RWPE2 (cell line): ENCODE measurements around the gene RIN1.
A peak's percentile ranks its signal among the peaks of the same experiment; 100 is the strongest.

Source experiments
- ATAC-seq: fragments of 200-7000 bp; cut with Tn5 transposase; 3 replicates; pipeline ENCODE4 v1.9.1; 2021; ENCODE audit warnings: low read depth
- DNase-seq: peaks from one replicate; pipeline ENCODE4 v3.0.0-alpha.2; 2020; ENCODE audit warnings: low spot score
- H3K27ac ChIP-seq: fragments of 450-650 bp; 2 replicates; pipeline ENCODE4 v1.5.1; 2017; ENCODE audit warnings: mild to moderate bottlenecking; ENCODE audit not compliant: poor library complexity, severe bottlenecking
- H3K27me3 ChIP-seq: fragments of 250-450 bp; sonication (Bioruptor Pico); 2 replicates; pipeline ENCODE4 v1.5.1; 2021; ENCODE audit warnings: mild to moderate bottlenecking, moderate library complexity; ENCODE audit not compliant: insufficient read depth, poor library complexity, severe bottlenecking
- H3K36me3 ChIP-seq: fragments of 250-450 bp; sonication (Bioruptor Pico); 2 replicates; pipeline ENCODE4 v1.5.1; 2020; ENCODE audit warnings: low read depth, mild to moderate bottlenecking, moderate library complexity
- H3K4me1 ChIP-seq: fragments of 250-450 bp; sonication (Bioruptor Pico); 2 replicates; pipeline ENCODE4 v1.5.1; 2021; ENCODE audit warnings: mild to moderate bottlenecking, moderate library complexity; ENCODE audit not compliant: insufficient read depth, poor library complexity, severe bottlenecking
- H3K4me3 ChIP-seq: fragments of 250-450 bp; sonication (Bioruptor Pico); 2 replicates; pipeline ENCODE4 v1.5.1; 2021; ENCODE audit warnings: mild to moderate bottlenecking, moderate library complexity; ENCODE audit not compliant: severe bottlenecking
- H3K9me3 ChIP-seq: fragments of 250-450 bp; sonication (Bioruptor Pico); 2 replicates; pipeline ENCODE4 v1.5.1; 2021; ENCODE audit warnings: mild to moderate bottlenecking, moderate library complexity; ENCODE audit not compliant: severe bottlenecking
- TF ChIP-seq, protein P1 (sequence below): fragments of 450-650 bp; IDR thresholded peaks from one replicate; pipeline ENCODE4 v1.5.1; 2017; ENCODE audit warnings: mild to moderate bottlenecking, moderate library complexity; ENCODE audit not compliant: poor library complexity, severe bottlenecking

Gene RIN1

DNA sequence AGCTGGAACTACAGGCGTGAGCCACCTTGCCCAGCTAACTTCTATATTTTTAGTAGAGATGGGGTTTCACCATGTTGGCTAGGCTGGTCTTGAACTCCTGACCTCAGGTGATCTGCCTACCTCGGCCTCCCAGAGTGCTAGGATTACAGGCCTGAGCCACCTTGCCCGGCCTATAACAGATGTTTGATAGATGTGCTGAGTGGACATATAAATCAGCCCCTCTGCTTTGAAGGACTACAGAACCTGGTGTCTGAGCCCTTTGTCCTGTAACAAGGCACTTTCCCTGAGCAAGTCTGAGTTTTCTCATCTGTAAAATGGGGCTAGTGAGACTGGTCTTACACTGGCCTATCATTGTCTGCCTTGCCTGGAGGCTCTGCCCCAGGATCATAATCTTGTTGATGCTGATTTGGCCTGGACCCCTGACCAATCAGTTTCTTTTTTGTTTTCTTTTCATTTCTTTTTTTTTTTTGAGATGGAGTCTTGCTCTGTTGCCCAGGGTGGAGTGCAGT lies 7.0 kb downstream of the RIN1 start:
- Histone ChIP-seq H3K4me1 (peaks cover 29% of the 10 kb centered on the region), H3K9me3 (no peaks in the 10 kb centered on the region), H3K27me3 (no peaks in the 10 kb centered on the region), H3K36me3 (peaks cover 24% of the 10 kb centered on the region), H3K27ac (peak overlapping the region; percentile 92), H3K4me3 (no peak overlapping the region)
- TF ChIP-seq, protein P1, sequence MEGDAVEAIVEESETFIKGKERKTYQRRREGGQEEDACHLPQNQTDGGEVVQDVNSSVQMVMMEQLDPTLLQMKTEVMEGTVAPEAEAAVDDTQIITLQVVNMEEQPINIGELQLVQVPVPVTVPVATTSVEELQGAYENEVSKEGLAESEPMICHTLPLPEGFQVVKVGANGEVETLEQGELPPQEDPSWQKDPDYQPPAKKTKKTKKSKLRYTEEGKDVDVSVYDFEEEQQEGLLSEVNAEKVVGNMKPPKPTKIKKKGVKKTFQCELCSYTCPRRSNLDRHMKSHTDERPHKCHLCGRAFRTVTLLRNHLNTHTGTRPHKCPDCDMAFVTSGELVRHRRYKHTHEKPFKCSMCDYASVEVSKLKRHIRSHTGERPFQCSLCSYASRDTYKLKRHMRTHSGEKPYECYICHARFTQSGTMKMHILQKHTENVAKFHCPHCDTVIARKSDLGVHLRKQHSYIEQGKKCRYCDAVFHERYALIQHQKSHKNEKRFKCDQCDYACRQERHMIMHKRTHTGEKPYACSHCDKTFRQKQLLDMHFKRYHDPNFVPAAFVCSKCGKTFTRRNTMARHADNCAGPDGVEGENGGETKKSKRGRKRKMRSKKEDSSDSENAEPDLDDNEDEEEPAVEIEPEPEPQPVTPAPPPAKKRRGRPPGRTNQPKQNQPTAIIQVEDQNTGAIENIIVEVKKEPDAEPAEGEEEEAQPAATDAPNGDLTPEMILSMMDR, result no peak
- no peak for ATAC-seq
- DNase-seq, result no peak

DNA sequence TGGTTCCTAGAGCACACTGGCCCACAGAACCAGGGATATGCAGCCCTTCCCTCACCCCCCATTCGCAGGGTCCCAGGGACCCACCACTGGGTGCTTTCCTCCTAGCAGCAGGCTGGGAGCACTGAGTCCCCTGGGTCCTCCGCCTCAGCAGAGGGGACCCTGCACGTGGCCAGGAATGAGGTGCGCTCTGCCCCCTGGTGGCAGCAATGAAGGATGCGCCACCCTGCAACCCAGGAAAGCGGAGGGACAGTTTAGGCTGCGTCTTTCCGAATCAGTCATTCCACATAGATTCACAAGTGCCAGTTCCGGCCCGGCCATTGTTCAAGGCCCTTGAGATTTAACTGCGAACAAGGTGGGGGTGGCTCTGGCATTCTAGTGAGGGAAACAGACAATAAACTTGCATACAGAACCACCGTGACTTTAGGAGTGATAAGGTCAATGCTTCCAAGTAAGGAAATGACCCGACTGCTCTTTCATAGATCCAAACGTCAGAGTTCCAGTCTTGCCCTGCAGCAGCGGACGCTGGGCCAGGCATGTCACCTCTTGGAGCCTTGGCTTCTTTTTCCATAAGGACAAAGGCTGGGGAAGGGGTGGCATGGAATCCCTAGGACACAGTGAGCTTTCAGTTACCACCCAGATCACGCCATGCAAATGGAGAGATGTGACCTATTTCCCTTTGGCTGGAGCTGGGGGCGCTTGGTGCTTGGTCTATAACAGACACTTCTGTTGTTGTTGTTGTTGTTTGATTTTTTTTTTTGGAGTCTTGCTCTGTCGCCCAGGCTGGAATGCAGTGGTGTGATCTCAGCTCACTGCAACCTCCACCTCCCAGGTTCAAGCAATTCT lies 7.7 kb downstream of the RIN1 start:
- no peak for DNase-seq
- peak overlapping the region; percentile 92 for H3K27ac ChIP-seq
- ATAC-seq, result peak; percentile 57

DNA sequence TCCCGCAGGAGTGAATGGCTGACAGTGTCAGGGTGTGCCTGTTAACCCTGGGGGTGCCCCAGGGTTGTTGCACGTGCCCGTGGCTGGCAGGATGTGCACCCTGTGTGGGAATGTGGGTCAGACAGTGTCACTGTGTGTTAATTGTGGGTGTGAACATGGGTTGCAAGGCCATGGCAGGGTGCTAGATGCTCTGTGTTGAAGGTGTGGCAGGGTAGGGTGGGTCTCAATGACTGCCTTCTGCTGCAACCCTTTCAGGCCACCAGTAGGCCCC lies 8.3 kb downstream of the RIN1 start:
- peaks cover 14% of the 10 kb centered on the region for H3K36me3 ChIP-seq
- H3K27me3 ChIP-seq, result no peaks in the 10 kb centered on the region
- H3K4me1 ChIP-seq, result peaks cover 29% of the 10 kb centered on the region
- TF ChIP-seq, protein P1, result no peak
- H3K4me3 ChIP-seq, result no peak overlapping the region
- DNase-seq, result no peak
- peak overlapping the region; percentile 92 for H3K27ac ChIP-seq
- peak; percentile 24 for ATAC-seq
- no peaks in the 10 kb centered on the region for H3K9me3 ChIP-seq

More for the DNA sequence above, 7.7 kb downstream of the RIN1 start:
- Histone ChIP-seq H3K9me3 (no peaks in the 10 kb centered on the region), H3K4me3 (no peak overlapping the region), H3K4me1 (peaks cover 29% of the 10 kb centered on the region), H3K27me3 (no peaks in the 10 kb centered on the region), H3K36me3 (peaks cover 20% of the 10 kb centered on the region)
- TF ChIP-seq, protein P1, result peak; percentile 92

DNA sequence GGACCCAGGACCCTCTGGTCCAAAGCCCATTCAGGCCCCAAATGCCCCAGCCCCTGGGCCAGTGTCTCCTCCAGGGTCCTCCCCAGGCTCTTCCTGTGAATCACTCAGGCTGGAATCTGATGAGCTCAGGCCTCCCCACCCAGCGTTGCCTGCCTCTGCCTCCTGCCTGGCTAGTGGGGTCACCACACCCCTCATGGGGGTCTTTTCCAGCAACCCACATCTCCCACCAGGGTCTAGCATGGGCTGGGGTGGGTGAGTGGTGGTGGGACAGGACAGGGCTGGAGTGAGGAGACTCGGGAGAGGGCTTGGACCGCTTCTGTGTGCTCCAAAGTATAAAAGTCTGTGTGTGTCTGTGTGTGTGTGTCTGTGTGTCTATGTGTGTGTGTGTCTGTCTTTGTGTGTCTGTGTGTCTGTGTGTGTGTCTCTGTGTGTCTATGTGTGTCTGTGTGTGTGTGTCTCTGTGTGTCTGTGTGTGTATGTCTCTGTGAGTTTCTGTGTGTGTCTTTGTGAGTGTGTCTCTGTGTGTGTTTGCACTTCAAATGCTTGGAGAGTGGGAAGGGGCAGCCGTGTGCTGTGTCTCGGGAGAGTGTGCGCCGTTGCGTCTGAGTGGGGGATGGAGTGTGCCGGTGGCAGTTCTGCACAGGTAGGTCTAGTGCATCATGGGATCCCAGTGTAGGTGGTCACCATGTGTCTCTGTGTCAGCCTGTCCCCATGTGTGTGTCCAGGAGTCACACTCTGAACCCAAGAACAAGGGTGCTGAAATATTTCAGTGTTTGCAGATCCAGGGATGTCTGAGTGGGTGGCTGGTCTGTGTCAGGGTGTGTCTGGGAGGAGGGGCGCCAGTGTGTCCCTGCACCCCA lies 8.8 kb downstream of the RIN1 start:
- peak; percentile 73 for ATAC-seq
- H3K27ac ChIP-seq, result peak overlapping the region; percentile 92
- H3K4me3 ChIP-seq, result no peak overlapping the region
- no peaks in the 10 kb centered on the region for H3K27me3 ChIP-seq
- TF ChIP-seq, protein P1, result no peak
- H3K36me3 ChIP-seq, result peaks cover 9% of the 10 kb centered on the region
- H3K9me3 ChIP-seq, result no peaks in the 10 kb centered on the region
- DNase-seq, result no peak
- peaks cover 29% of the 10 kb centered on the region for H3K4me1 ChIP-seq
